EL (cell line): ENCODE results near the gene PRRC2A.

Experiments used
- DNase-seq: peaks from one replicate; pipeline ENCODE4 v3.0.0-alpha.2; 2016

PRRC2A gene

DNA sequence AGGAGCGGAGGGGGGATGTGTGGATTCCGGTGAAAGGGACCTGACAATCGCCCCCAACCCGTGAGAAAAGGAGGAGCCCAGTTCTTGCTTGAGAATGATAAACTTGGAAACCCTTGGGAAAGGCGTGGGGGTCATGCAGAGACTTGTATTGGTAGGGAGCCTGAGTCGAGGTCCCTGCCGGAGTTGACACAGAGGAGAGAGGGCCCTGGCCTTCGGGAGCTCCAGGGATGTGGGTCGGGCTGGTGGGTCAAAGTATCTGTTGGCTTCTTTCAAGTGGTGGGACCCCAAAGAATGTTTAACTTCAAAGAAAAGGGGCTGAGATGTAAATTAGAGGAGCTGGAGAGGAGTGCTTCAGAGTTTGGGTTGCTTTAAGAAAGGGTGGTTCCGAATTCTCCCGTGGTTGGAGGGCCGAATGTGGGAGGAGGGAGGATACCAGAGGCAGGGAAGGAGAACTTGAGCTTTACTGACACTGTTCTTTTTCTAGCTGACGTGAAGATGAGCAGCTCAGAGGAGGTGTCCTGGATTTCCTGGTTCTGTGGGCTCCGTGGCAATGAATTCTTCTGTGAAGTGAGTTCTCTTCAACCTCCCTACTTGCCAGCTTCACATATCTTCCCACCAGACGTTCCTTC, 45.9 kb downstream of the PRRC2A start:
- DNase-seq, result no peak

DNA sequence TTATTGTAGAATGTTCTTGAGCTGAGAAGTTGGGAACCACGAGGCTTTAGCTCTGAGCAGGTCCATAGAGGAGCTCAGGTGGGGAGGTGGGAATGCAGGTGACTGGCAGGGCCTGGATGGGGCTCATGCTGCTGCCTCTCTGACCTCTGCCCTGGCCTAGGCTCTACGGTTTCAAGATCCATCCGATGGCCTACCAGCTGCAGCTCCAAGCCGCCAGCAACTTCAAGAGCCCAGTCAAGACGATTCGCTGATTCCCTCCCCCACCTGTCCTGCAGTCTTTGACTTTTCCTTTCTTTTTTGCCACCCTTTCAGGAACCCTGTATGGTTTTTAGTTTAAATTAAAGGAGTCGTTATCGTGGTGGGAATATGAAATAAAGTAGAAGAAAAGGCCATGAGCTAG, 49.2 kb downstream of the PRRC2A start, which contains the start of gene LY6G5B:
TSS of gene LY6G5B (plus strand) at position 301 of the 400 bp plus-strand sequence. CDS start 975 bp downstream, outside the sequence.
- no peak for DNase-seq

DNA sequence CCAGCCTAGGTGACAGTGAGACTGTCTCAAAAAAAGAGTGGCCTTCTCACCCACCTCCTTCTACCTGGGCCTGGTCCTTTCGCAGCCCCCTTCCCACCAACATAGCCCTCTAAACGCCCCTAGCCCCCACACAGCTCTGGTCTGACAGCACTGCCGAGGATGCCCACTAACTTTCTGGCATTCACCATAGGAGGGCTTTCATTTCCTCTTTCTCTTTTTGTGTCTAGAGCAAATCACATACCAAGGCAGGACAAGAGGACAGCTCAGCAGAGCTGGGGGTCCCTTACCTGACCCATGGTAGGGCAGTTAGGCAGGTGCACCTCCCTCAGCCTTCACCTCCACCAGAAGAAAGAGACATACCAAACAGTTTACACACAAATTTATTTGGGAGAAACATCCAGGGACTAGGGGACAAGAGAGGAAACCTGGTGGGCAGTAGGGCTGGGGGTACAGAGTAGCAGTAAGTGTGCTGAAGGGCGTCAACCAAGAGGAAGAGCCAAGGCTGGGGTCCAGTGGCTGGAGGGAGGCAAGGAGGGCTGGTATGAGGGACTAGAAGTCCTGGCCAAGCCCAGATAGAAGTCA, 55.9 kb downstream of the PRRC2A start:
- DNase-seq, result no peak

DNA sequence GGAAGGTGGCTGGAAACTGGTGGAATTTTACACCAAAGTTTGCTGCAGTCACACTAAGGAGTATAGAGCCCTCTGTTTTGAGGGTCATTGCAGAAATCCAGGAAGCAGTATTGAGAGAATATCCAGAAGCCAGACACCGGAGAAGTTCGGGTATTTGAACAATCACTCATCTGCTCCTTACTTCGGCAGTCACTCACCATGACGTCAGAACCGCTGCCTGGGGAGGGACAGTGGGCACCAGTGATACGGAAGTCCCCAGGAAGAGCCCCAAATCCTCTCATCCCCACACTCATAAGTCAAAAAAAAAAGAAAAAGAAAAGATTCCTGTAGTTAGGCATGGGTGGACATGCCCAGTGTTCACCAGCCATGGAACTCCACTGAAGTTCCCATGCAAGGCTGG, 56.4 kb downstream of the PRRC2A start:
- no peak for DNase-seq

DNA sequence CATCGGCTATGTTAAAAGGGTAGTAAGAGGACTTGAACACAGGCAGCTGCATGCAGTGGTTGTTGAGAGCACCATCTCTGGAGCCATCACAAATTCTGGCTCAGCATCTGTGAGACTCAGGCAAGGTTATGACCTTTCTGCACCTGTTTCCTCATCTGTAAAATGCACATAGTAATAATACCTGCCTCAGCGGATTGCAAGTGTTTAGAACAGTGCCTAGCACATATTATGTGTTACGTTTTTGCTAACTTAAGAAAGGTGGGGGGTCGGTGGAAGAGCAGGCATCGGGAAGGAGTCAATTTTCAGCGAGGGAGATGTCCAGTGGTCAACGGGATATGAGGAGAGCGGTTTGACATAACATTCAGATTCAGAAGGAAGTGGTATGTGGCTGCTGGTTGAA, 57.4 kb downstream of the PRRC2A start:
- no peak for DNase-seq

- peak; percentile 85 for DNase-seq
Measured at GRCh38 chr6:31680226-31681134, 60.0 kb downstream of the PRRC2A start, which contains the start of gene LY6G5C. TSS of gene LY6G5C (minus strand) at chr6:31681067. CDS start at chr6:31680373, 694 bp downstream.

- DNase-seq, result peak; percentile 60
Measured at GRCh38 chr6:31681135-31681671, 60.7 kb downstream of the PRRC2A start.

- DNase-seq, result no peak
Measured at GRCh38 chr6:31683591-31683990, 63.1 kb downstream of the PRRC2A start.

- DNase-seq, result no peak
Measured at GRCh38 chr6:31686483-31686882, 66.0 kb downstream of the PRRC2A start.

DNA sequence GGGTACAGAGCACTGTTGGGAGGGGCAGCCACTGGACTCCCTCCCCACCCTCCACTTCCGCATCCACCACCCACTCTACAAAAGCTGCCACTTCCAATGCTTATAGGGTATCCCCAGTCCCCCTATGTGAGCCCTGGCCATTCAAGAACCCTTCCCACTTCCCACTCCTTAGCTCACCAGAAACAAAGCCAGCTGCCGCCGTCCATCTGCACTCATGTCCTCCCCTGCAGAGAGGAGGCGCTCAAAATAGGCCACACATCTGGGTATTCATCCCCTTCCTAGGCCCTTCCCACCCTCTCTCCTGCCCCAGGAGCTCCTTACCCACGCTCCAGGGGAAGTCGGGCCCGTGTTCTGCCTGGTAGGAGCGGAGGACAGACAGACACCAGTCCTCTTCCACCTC, 66.8 kb downstream of the PRRC2A start:
- DNase-seq, result no peak
